ENCODE results near the gene CCDC88C. TPM values are rescaled to one million over a fixed set of nuclear protein-coding genes. Genes with fewer than 3 reads are reported as not detected.

The CCDC88C gene
- total RNA-seq, 4 donors from 2014 or later, result 3.2 to 32.7 (median 11.0) TPM

- Histone ChIP-seq H3K9me3 (no peaks in the 10 kb centered on the region), H3K36me3 (no peaks in the 10 kb centered on the region), H3K27me3 (no peaks in the 10 kb centered on the region), H3K4me3 (no peak overlapping the region), H3K4me1 (no peaks in the 10 kb centered on the region), H3K27ac (no peak overlapping the region)
- DNase-seq, result no peak
- intact Hi-C loops (cut with DNase I; ENCODE audit: low total_unique reads), result no loop called here
- no peak for TF ChIP-seq CTCF (IDR thresholded peaks at IDR 0.05)
- no peak for TF ChIP-seq POLR2A (IDR thresholded peaks at IDR 0.05)
These were observed 194.4 kb downstream of the CCDC88C start for GRCh38 chr14:91223028-91223783.

Other genes with a start within 250 kb of the CCDC88C start
- under 1 TPM in 2 of 4 donors, not detected in 2; 0.48 to 0.98 TPM for gene GPR68, start 173.1 kb downstream of the CCDC88C start, total RNA-seq
- 100 to 1,000 TPM in 3 of 4 donors, 10 to 100 TPM in 1; 36.2 to 136 (median 116) TPM for gene PPP4R3A, start 92.5 kb upstream of the CCDC88C start, total RNA-seq